Ovary (tissue), 3 donors: ENCODE data around the gene HCFC2.

Experiments
- EP300 ChIP-seq: sonication (generic); formaldehyde crosslinking; IDR thresholded peaks from one replicate; pipeline ENCODE4 v1.6.1; 2017; ENCODE audit warnings: antibody characterized with exemption
- POLR2A ChIP-seq: fragments of 450-650 bp; IDR thresholded peaks from one replicate; pipeline ENCODE4 v1.6.1; 2017; ENCODE audit warnings: antibody characterized with exemption, mild to moderate bottlenecking, moderate library complexity
- TF ChIP-seq, protein P1 (sequence below), 3 donors: fragments of 450-650 bp in 2 of 3; fragments of 200-600 bp in 1 of 3; IDR thresholded peaks; one replicate each; pipeline versions ENCODE4 v1.5.1 to v1.8.0; 2016 to 2022; ENCODE audit warnings: antibody characterized with exemption in 3 of 3, mild to moderate bottlenecking in 1 of 3
- donor health status: DM: no; HTN: no; CAD: no.

DNA sequence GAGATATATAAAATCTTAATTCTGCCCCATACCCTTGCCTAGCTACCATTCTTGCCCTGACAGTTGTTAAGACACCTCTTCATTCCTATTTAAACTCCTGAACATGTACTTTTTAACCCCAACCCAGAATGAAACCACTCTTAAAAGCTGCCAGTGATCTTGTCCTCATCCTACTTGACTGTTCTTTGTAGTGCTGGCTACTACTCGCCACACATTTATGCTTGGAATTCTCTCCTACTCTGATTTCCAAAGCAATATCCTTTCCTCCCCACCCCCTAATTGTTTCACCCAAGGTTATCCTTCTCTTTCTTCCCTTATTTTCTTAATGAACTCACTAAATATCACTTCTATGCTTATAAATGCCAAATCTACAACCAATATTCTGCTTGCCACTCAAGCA, 69.5 kb downstream of the HCFC2 start:
- TF ChIP-seq, protein P1, sequence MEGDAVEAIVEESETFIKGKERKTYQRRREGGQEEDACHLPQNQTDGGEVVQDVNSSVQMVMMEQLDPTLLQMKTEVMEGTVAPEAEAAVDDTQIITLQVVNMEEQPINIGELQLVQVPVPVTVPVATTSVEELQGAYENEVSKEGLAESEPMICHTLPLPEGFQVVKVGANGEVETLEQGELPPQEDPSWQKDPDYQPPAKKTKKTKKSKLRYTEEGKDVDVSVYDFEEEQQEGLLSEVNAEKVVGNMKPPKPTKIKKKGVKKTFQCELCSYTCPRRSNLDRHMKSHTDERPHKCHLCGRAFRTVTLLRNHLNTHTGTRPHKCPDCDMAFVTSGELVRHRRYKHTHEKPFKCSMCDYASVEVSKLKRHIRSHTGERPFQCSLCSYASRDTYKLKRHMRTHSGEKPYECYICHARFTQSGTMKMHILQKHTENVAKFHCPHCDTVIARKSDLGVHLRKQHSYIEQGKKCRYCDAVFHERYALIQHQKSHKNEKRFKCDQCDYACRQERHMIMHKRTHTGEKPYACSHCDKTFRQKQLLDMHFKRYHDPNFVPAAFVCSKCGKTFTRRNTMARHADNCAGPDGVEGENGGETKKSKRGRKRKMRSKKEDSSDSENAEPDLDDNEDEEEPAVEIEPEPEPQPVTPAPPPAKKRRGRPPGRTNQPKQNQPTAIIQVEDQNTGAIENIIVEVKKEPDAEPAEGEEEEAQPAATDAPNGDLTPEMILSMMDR (IDR thresholded peaks at IDR 0.05): no peak
- TF ChIP-seq POLR2A: no peak
- no peak for TF ChIP-seq EP300
